IMR-90 (cell line): ENCODE results near the gene CENPA. TPM values are rescaled to one million over a fixed set of nuclear protein-coding genes. Genes with fewer than 3 reads are reported as not detected.

ENCODE experiments used
- ATAC-seq: fragments of 200-7000 bp; cut with Tn5 transposase; 2 replicates; pipeline ENCODE4 v1.9.1; 2020; ENCODE audit warnings: low read depth, mild to moderate bottlenecking, moderate library complexity
- BruUV-seq: library from RNA; stranded (reverse); fragments of 400-500 nt; replicated peaks from 2 replicates; lab custom pipeline; 2021; lab: Mats Ljungman, UMichigan
- CTCF ChIA-PET: fragments of 300-600 bp; formaldehyde crosslinking; extraction: SDS; loops from one replicate; lab custom pipeline; 2021; ENCODE audit warnings: antibody characterized with exemption; lab: Yijun Ruan, JAX
- POLR2A ChIA-PET: fragments of 300-600 bp; sonication (Branson Sonifier 250); formaldehyde crosslinking; loops from one replicate; lab custom pipeline; 2022; ENCODE audit warnings: antibody characterized with exemption; ENCODE audit not compliant: unreplicated experiment; lab: Charles Lee
- DNase-seq: peaks from one replicate; pipeline ENCODE4 v3.0.0; 2013
- H2AFZ ChIP-seq: replicated peaks from 2 replicates; pipeline ENCODE3; 2013; ENCODE audit warnings: low read length, mild to moderate bottlenecking; ENCODE audit not compliant: poor library complexity
- H2AK5ac ChIP-seq: 2 replicates; pipeline ENCODE4 v1.6.1; 2013; ENCODE audit warnings: low read depth, low read length, inconsistent platforms
- H2AK9ac ChIP-seq: replicated peaks from 2 replicates; pipeline ENCODE3; 2013; ENCODE audit warnings: mild to moderate bottlenecking, low read depth, low read length, moderate library complexity; ENCODE audit not compliant: poor library complexity
- H2BK120ac ChIP-seq: 2 replicates; pipeline ENCODE4 v1.6.1; 2013; ENCODE audit warnings: low read depth, low read length, inconsistent platforms
- H2BK15ac ChIP-seq: 3 replicates; pipeline ENCODE4 v1.6.1; 2013; ENCODE audit warnings: low read depth, low read length, inconsistent platforms
- H2BK20ac ChIP-seq: 2 replicates; pipeline ENCODE4 v1.6.1; 2013; ENCODE audit warnings: low read depth, mild to moderate bottlenecking, inconsistent platforms, low read length, moderate library complexity
- H2BK5ac ChIP-seq: 2 replicates; pipeline ENCODE4 v1.6.1; 2013; ENCODE audit warnings: mild to moderate bottlenecking, low read depth, low read length, inconsistent platforms; ENCODE audit not compliant: poor library complexity, severe bottlenecking
- H3K14ac ChIP-seq: replicated peaks from 2 replicates; pipeline ENCODE4 v1.6.1; 2013; ENCODE audit warnings: low read depth, low read length, inconsistent platforms
- H3K18ac ChIP-seq: 2 replicates; pipeline ENCODE4 v1.6.1; 2013; ENCODE audit warnings: low read depth, low read length, control low read depth
- H3K23ac ChIP-seq: 2 replicates; pipeline ENCODE4 v1.6.1; 2013; ENCODE audit warnings: low read depth, low read length, inconsistent platforms
- H3K27ac ChIP-seq: 2 replicates; pipeline ENCODE4 v1.5.1; 2013; ENCODE audit warnings: mild to moderate bottlenecking, control low read depth, low read length; ENCODE audit not compliant: insufficient read depth
- H3K27me3 ChIP-seq: 2 replicates; pipeline ENCODE4 v1.6.1; 2013; ENCODE audit warnings: low read length; ENCODE audit not compliant: control insufficient read depth, insufficient read depth
- H3K36me3 ChIP-seq: 2 replicates; pipeline ENCODE4 v1.6.1; 2013; ENCODE audit warnings: low read length, mixed read lengths; ENCODE audit not compliant: control insufficient read depth, insufficient read depth
- H3K4ac ChIP-seq: 2 replicates; pipeline ENCODE4 v1.6.1; 2013; ENCODE audit warnings: low read depth, low read length, inconsistent platforms
- H3K4me1 ChIP-seq: 2 replicates; pipeline ENCODE4 v1.6.1; 2013; ENCODE audit warnings: low read length, mixed read lengths; ENCODE audit not compliant: control insufficient read depth, insufficient read depth
- H3K4me2 ChIP-seq: 2 replicates; pipeline ENCODE4 v1.6.1; 2013; ENCODE audit warnings: low read depth, mild to moderate bottlenecking, control low read depth, low read length, moderate library complexity
- H3K4me3 ChIP-seq: 2 replicates; pipeline ENCODE4 v1.5.1; 2013; ENCODE audit warnings: low read depth, mild to moderate bottlenecking, control low read depth, low read length, moderate library complexity; ENCODE audit not compliant: insufficient read depth
- H3K56ac ChIP-seq: 2 replicates; pipeline ENCODE4 v1.6.1; 2013; ENCODE audit warnings: low read length, inconsistent platforms; ENCODE audit not compliant: insufficient read depth; ENCODE audit errors: extremely low read depth
- H3K79me1 ChIP-seq, 2 experiments: 2 replicates each; pipeline ENCODE4 v1.6.1; 2013; ENCODE audit warnings: low read length in 2 of 2, inconsistent platforms in 1 of 2, low read depth in 1 of 2
- H3K9ac ChIP-seq: 2 replicates; pipeline ENCODE4 v1.6.1; 2013; ENCODE audit warnings: low read depth, low read length, control low read depth
- H3K9me1 ChIP-seq: 2 replicates; pipeline ENCODE4 v1.6.1; 2013; ENCODE audit warnings: low read length, inconsistent platforms; ENCODE audit not compliant: insufficient read depth
- H3K9me3 ChIP-seq: 2 replicates; pipeline ENCODE4 v1.6.1; 2013; ENCODE audit warnings: low read length; ENCODE audit not compliant: control insufficient read depth, insufficient read depth
- H4K20me1 ChIP-seq: 2 replicates; pipeline ENCODE4 v1.6.1; 2013; ENCODE audit warnings: low read length, inconsistent platforms; ENCODE audit not compliant: insufficient read depth
- H4K5ac ChIP-seq: 2 replicates; pipeline ENCODE4 v1.6.1; 2013; ENCODE audit warnings: mild to moderate bottlenecking, low read depth, low read length, control low read depth
- H4K8ac ChIP-seq, 2 experiments: 2 replicates each; pipeline ENCODE4 v1.6.1; 2013; ENCODE audit warnings: low read depth in 2 of 2, low read length in 2 of 2, control low read depth in 1 of 2, inconsistent platforms in 1 of 2
- H4K91ac ChIP-seq: 2 replicates; pipeline ENCODE4 v1.6.1; 2013; ENCODE audit warnings: low read depth, low read length, inconsistent platforms; ENCODE audit not compliant: insufficient read depth
- BHLHE40 ChIP-seq: fragments of 150-350 bp; IDR thresholded peaks from 2 replicates; pipeline ENCODE4 v1.6.1; 2016; ENCODE audit warnings: mild to moderate bottlenecking, low read depth, low read length
- CHD1 ChIP-seq: IDR thresholded peaks from 2 replicates; pipeline ENCODE4 v1.6.1; 2012; ENCODE audit warnings: low read depth, low read length, improper control_type of control experiment
- ELK1 ChIP-seq: fragments of 150-350 bp; IDR thresholded peaks from 2 replicates; pipeline ENCODE4 v1.6.1; 2016; ENCODE audit warnings: low read depth, mild to moderate bottlenecking, low read length, moderate library complexity, borderline replicate concordance
- FOS ChIP-seq: fragments of 150-350 bp; IDR thresholded peaks from 2 replicates; pipeline ENCODE4 v1.6.1; 2016; ENCODE audit warnings: low read depth, low read length
- MAZ ChIP-seq: IDR thresholded peaks from 2 replicates; pipeline ENCODE4 v1.6.1; 2012; ENCODE audit warnings: low read depth, mild to moderate bottlenecking, low read length, improper control_type of control experiment, moderate library complexity, borderline replicate concordance
- NFE2L2 ChIP-seq: fragments of 150-350 bp; IDR thresholded peaks from 2 replicates; pipeline ENCODE4 v1.6.1; 2016; ENCODE audit warnings: low read depth, mild to moderate bottlenecking, low read length
- POLR2A ChIP-seq: IDR thresholded peaks from 2 replicates; pipeline ENCODE4 v1.6.1; 2012; ENCODE audit warnings: mild to moderate bottlenecking, low read depth, low read length
- RAD21 ChIP-seq: IDR thresholded peaks from 2 replicates; pipeline ENCODE4 v1.6.1; 2012; ENCODE audit warnings: low read length, improper control_type of control experiment
- RCOR1 ChIP-seq: IDR thresholded peaks from 2 replicates; pipeline ENCODE4 v1.6.1; 2012; ENCODE audit warnings: mild to moderate bottlenecking, low read length, improper control_type of control experiment; ENCODE audit not compliant: insufficient replicate concordance
- RFX5 ChIP-seq: IDR thresholded peaks from 2 replicates; pipeline ENCODE4 v1.8.0; 2012; ENCODE audit warnings: low read depth, mild to moderate bottlenecking, low read length, moderate library complexity
- USF2 ChIP-seq: fragments of 150-350 bp; IDR thresholded peaks from 2 replicates; pipeline ENCODE4 v1.6.1; 2017; ENCODE audit warnings: mild to moderate bottlenecking, antibody characterized with exemption, low read length, low read depth
- WGBS, 2 experiments: methylation state at CpG; one replicate each; pipeline versions ENCODE4 v1.1.5 to v1.1.7; 2013; ENCODE audit warnings: missing lambda C conversion rate in 2 of 2; ENCODE audit not compliant: insufficient read length in 1 of 2; ENCODE audit errors: extremely low coverage in 2 of 2; 5-methylcytosine and 5-hydroxymethylcytosine counted together
- dilution Hi-C: fragments of 300-500 bp; cut with HindIII; formaldehyde crosslinking; loops from one replicate; pipeline ENCODE4 v1.14.3; 2018; ENCODE audit warnings: low sequenced_read_pairs; ENCODE audit not compliant: unreplicated experiment
- in situ Hi-C: fragments of 300-500 bp; cut with MboI; formaldehyde crosslinking; loops from 3 replicates; pipeline ENCODE4 v1.14.3; 2019; ENCODE audit warnings: low sequenced_read_pairs, inconsistent platforms, mixed read lengths
- intact Hi-C: fragments of 100-400 bp; cut with micrococcal nuclease; formaldehyde crosslinking; loops from 2 replicates; pipeline ENCODE4 v1.10.0; 2022
- polyA plus RNA-seq, 3 experiments: library from polyadenylated mRNA; depleted of rRNA; stranded (reverse); fragments of >200 nt; gene quantifications; 2 replicates each; pipeline ENCODE4 v1.2.3, GENCODE V29; 2012; ENCODE audit warnings: low replicate concordance in 1 of 3
- total RNA-seq: library from RNA; depleted of rRNA; stranded (reverse); fragments of >200 nt; gene quantifications from 2 replicates; pipeline ENCODE4 v1.2.3, GENCODE V29; 2012

The CENPA gene
- total and polyA plus RNA-seq, 2 of the 4 experiments (the other 2 are of a cell fraction), result 7.7 to 14.9 TPM

GRCh38 chr2:26742048-26742770 is 43.6 kb upstream of the CENPA start:
- dilution Hi-C loops, result no loop called here
- WGBS, 2 experiments, result 75% methylated on average over 5 of the region's 15 CpGs; no CpG with 5 or more reads in 1 of the 2 experiments
- in situ Hi-C loops, result loop anchor here (5.0 kb wide), 1 partner anchor 140 kb away; no protein-coding TSS in a partner anchor

More at GRCh38 chr2:26742048-26742770, 43.6 kb upstream of the CENPA start:
- Histone ChIP-seq H3K56ac (no peak overlapping the region), H3K9me1 (no peaks in the 10 kb centered on the region), H3K27me3 (peaks cover 7% of the 10 kb centered on the region; the same call in 1 of the 2 replicates), H3K23ac (no peak overlapping the region), H3K9me3 (no peaks in the 10 kb centered on the region), H3K4me1 (no peaks in the 10 kb centered on the region), H2AK5ac (no peak overlapping the region), H3K79me1 (no peaks in the 10 kb centered on the region), H4K20me1 (no peaks in the 10 kb centered on the region), H3K27ac (no peak overlapping the region), H3K18ac (no peak overlapping the region), H3K4ac (no peak overlapping the region), H4K8ac (no peak overlapping the region), H3K9ac (no peak overlapping the region), H4K5ac (no peak overlapping the region), H3K4me3 (no peak overlapping the region), H2AFZ (no peak overlapping the region), H4K91ac (no peak overlapping the region), H2AK9ac (no peak overlapping the region), H3K4me2 (no peak overlapping the region), H3K14ac (no peak overlapping the region), H2BK20ac (no peak overlapping the region), H2BK5ac (no peak overlapping the region), H3K36me3 (no peaks in the 10 kb centered on the region), H2BK15ac (no peak overlapping the region), H2BK120ac (no peak overlapping the region)
- CTCF ChIA-PET, result interaction anchor here (0.7 to 3.0 kb wide), 3 partner anchors 104 to 165 kb away, joined by 3 to 21 read pairs (median 3); no protein-coding TSS in a partner anchor
- DNase-seq (no peak), ATAC-seq (no peak)
- POLR2A ChIA-PET, result interaction anchor here (0.6 kb wide), 1 partner anchor 11 kb away, joined by 8 read pairs; no protein-coding TSS in a partner anchor
- BruUV-seq, result no TSS peak
- intact Hi-C loops, result loop anchor here (10.0 kb wide), 1 partner anchor 397 kb away; the partner anchor contains the start of genes ADGRF3 and SELENOI
- TF ChIP-seq RAD21, result no peak
- TF ChIP-seq FOS, result no peak
- no peak for TF ChIP-seq CHD1
- no peak for TF ChIP-seq USF2
- TF ChIP-seq MAZ, result no peak
- TF ChIP-seq NFE2L2, result no peak
- TF ChIP-seq RFX5, result no peak
- no peak for TF ChIP-seq ELK1
- TF ChIP-seq RCOR1, result no peak
- TF ChIP-seq POLR2A, result no peak
- TF ChIP-seq BHLHE40, result no peak
